Calu3 (cell line): ENCODE data around the gene TEC. TPM values are rescaled to one million over a fixed set of nuclear protein-coding genes. Genes with fewer than 3 reads are reported as not detected.

Source experiments
- BruUV-seq: library from RNA; stranded (reverse); fragments of 400-500 nt; replicated peaks from 2 replicates; lab custom pipeline; 2021; lab: Mats Ljungman, UMichigan
- CTCF ChIA-PET: fragments of 300-600 bp; sonication (Branson Sonifier 250); formaldehyde crosslinking; loops from one replicate; lab custom pipeline; 2022; ENCODE audit warnings: antibody characterized with exemption; lab: Charles Lee
- DNase-seq: peaks from one replicate; pipeline ENCODE4 v3.0.0; 2022
- H3K27ac Mint-ChIP-seq: one replicate; pipeline ENCODE4 v1.8.0; 2022; ENCODE audit warnings: mixed read lengths; ENCODE audit not compliant: unreplicated experiment
- H3K27me3 Mint-ChIP-seq: one replicate; pipeline ENCODE4 v1.8.0; 2022; ENCODE audit warnings: mixed read lengths; ENCODE audit not compliant: unreplicated experiment
- H3K36me3 Mint-ChIP-seq: one replicate; pipeline ENCODE4 v1.8.0; 2022; ENCODE audit warnings: mild to moderate bottlenecking, moderate library complexity, mixed read lengths; ENCODE audit not compliant: insufficient read depth, unreplicated experiment
- H3K4me1 Mint-ChIP-seq: one replicate; pipeline ENCODE4 v1.8.0; 2022; ENCODE audit warnings: mild to moderate bottlenecking, low read depth, mixed read lengths; ENCODE audit not compliant: unreplicated experiment
- H3K4me3 Mint-ChIP-seq: one replicate; pipeline ENCODE4 v1.8.0; 2022; ENCODE audit warnings: mild to moderate bottlenecking, low read depth, moderate library complexity, mixed read lengths; ENCODE audit not compliant: unreplicated experiment
- H3K9me3 Mint-ChIP-seq: one replicate; pipeline ENCODE4 v1.8.0; 2022; ENCODE audit warnings: low read depth, mixed read lengths; ENCODE audit not compliant: unreplicated experiment
- intact Hi-C: fragments of 100-400 bp; cut with micrococcal nuclease; formaldehyde crosslinking; loops from one replicate; pipeline ENCODE4 v1.10.0; 2022; ENCODE audit not compliant: unreplicated experiment
- total RNA-seq: library from RNA; stranded (reverse); gene quantifications from 2 replicates; pipeline ENCODE4 v1.2.3, GENCODE V29; 2022
- TF ChIP-seq, protein P1 (sequence below): fragments of 200-600 bp; IDR thresholded peaks from one replicate; pipeline ENCODE4 v1.8.0; 2022; ENCODE audit warnings: antibody characterized with exemption; ENCODE audit not compliant: unreplicated experiment

TEC gene
- total RNA-seq, 1 experiment from 2014 or later = 3.2 TPM

DNA sequence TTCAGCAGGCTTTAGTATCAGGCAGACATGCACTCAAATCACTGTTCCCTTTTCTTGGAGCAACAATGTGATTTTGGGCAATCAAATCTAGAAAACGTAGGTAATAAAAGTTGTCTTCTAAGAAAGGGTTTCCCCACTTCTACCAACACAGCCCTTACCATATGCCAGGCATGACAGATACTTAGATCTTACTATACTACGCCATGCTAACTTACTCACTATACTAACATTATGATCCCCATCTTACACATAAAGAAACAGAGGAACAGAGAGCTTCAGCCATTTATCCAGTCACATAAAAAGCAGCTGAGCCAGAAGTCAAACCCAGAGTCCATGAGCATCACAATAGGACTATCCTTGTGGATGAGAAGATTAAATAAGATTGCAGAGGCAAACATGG, 144.8 kb downstream of the TEC start:
- no peak for DNase-seq
- Mint-ChIP-seq H3K4me3 (no peak overlapping the region), H3K4me1 (peaks cover 18% of the 10 kb centered on the region), H3K9me3 (no peaks in the 10 kb centered on the region), H3K36me3 (peaks cover 4% of the 10 kb centered on the region), H3K27me3 (no peaks in the 10 kb centered on the region), H3K27ac (no peak overlapping the region)
- TF ChIP-seq, protein P1, sequence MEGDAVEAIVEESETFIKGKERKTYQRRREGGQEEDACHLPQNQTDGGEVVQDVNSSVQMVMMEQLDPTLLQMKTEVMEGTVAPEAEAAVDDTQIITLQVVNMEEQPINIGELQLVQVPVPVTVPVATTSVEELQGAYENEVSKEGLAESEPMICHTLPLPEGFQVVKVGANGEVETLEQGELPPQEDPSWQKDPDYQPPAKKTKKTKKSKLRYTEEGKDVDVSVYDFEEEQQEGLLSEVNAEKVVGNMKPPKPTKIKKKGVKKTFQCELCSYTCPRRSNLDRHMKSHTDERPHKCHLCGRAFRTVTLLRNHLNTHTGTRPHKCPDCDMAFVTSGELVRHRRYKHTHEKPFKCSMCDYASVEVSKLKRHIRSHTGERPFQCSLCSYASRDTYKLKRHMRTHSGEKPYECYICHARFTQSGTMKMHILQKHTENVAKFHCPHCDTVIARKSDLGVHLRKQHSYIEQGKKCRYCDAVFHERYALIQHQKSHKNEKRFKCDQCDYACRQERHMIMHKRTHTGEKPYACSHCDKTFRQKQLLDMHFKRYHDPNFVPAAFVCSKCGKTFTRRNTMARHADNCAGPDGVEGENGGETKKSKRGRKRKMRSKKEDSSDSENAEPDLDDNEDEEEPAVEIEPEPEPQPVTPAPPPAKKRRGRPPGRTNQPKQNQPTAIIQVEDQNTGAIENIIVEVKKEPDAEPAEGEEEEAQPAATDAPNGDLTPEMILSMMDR = no peak
- no TSS peak for BruUV-seq
- intact Hi-C loops = loop anchor here (10.0 kb wide), 1 partner anchor 150 kb away; no protein-coding TSS in a partner anchor
- CTCF ChIA-PET = interaction anchor here (0.7 kb wide), 1 partner anchor 104 kb away, joined by 3 read pairs; no protein-coding TSS in a partner anchor

DNA sequence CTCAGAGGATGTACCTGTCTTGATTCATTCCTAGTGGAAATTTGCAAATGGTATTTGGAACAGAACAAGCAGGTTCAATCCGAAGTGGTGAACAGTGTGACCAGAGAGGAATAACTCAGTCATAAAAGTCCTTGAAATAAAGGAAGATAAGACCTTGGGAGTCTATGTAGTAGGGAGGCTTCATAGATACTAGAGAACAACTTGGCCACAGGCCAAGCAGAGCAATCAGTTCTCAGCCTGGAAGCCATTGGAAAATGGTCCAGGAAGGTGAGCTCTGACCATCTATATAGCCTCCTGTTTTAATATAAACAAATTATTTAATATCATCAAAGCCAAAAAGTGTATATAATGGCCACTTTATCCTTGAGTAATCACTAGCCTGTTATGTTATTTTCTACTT, 146.9 kb downstream of the TEC start:
- BruUV-seq = no TSS peak
- H3K4me3 Mint-ChIP-seq = no peak overlapping the region
- no peak overlapping the region for H3K27ac Mint-ChIP-seq
- H3K4me1 Mint-ChIP-seq = peaks cover 6% of the 10 kb centered on the region
- CTCF ChIA-PET = no interaction called here
- intact Hi-C loops = loop anchor here (10.0 kb wide), 1 partner anchor 152 kb away; no protein-coding TSS in a partner anchor
- no peaks in the 10 kb centered on the region for H3K9me3 Mint-ChIP-seq
- no peaks in the 10 kb centered on the region for H3K27me3 Mint-ChIP-seq
- no peak for DNase-seq
- peaks cover 4% of the 10 kb centered on the region for H3K36me3 Mint-ChIP-seq
- TF ChIP-seq, protein P1 = no peak

DNA sequence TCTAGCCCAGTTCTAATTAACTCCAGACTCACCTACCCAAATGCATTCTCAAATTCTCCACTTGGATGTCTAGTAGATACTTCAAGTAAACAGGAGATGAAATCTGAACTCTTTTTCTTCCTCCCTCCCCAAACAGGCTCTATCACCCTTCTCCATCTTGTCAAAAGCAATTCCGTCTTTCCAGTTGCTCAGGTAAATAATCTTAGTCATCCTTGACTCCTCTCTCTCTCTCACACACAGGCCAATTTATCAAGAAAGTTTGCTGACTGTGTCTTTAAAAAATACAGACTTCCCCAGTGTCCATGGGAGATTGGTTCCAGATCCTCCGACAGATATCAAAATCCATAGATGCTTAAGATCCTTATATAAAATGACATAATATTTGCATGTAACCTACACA, 148.5 kb downstream of the TEC start:
- peaks cover 4% of the 10 kb centered on the region for H3K36me3 Mint-ChIP-seq
- no peak overlapping the region for H3K4me3 Mint-ChIP-seq
- CTCF ChIA-PET = no interaction called here
- DNase-seq = no peak
- no peaks in the 10 kb centered on the region for H3K27me3 Mint-ChIP-seq
- no peaks in the 10 kb centered on the region for H3K4me1 Mint-ChIP-seq
- TF ChIP-seq, protein P1 = no peak
- intact Hi-C loops = loop anchor here (10.0 kb wide), 1 partner anchor 154 kb away; no protein-coding TSS in a partner anchor
- no peaks in the 10 kb centered on the region for H3K9me3 Mint-ChIP-seq
- H3K27ac Mint-ChIP-seq = no peak overlapping the region
- no TSS peak for BruUV-seq

DNA sequence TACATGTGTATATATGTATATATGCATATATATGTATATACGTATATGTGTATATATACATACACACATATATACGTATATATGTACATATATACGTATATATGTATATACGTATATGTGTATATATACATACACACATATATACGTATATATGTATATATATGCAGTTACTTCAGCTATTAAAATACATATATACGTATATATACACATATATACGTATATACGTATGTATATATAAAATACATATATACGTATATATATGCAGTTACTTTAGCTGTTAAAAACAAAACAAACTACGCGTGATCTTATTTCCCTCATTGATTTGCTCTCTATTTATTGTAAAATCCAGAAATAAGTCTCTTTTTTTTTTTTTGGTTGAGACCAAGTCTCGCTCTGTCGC, 149.5 kb downstream of the TEC start:
- TF ChIP-seq, protein P1 = no peak
- Mint-ChIP-seq H3K9me3 (no peaks in the 10 kb centered on the region), H3K36me3 (peaks cover 4% of the 10 kb centered on the region), H3K27ac (no peak overlapping the region), H3K27me3 (no peaks in the 10 kb centered on the region), H3K4me3 (no peak overlapping the region), H3K4me1 (no peaks in the 10 kb centered on the region)
- intact Hi-C loops = loop anchor here (10.0 kb wide), 1 partner anchor 155 kb away; no protein-coding TSS in a partner anchor
- DNase-seq = no peak
- no TSS peak for BruUV-seq
- CTCF ChIA-PET = no interaction called here
